CD4-positive, alpha-beta T cell treated with Interleukin-12 subunit alpha and Interleukin-12 subunit beta, for 1 hour (primary cell): ENCODE measurements around the gene PHF24.

ENCODE experiments used
- DNase-seq: peaks from one replicate; pipeline ENCODE4 v3.0.0-alpha.2; 2020

Gene PHF24

DNA sequence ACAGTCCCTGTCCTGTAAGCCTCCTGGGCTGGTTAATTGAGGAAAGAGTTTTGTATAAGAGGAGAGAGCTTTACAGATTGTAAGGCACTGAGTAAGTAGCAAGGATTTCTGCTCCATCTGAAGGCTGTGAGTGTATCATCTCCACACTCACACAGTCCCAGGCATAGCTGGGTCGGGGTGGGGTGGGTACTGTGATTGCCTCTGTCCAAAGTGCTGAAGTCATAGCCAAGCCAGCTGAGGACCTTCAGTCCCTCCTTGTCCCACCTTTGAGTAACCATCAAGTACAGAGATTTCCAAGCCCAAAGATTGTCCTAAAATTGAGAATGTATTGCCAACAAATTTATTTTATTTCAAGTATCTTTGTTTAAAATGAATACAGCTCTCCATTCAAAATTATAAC is 26.0 kb downstream of the PHF24 start:
- DNase-seq = peak; percentile 39

DNA sequence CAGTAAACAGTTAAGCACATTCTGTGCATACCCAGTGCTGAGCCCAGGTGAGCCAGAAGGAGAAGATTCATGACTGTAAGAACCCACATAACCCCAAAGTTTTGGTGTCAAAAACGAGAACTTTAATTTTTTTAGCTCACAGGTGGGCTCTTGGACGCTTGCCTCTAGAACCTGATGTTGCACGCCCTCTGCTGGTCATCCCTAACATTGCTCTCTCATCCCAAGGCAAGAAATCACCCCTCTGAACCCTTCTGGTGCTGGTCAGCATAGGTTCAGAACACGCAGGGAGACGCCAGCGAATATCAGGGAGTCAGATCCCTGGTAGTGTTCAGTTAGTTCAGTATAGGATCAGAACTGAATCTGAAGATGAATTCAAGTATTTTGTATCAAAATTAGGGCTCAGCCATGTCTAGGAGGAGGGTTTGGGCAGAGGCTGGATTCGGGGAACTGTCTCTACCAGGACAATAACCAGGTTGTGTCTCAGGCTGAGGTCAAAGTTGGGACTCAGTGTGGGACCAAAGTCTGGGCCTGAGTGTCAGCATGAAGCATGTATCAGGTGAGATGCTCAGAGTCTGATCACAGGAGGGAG is 27.3 kb downstream of the PHF24 start:
- peak; percentile 66 for DNase-seq

DNA sequence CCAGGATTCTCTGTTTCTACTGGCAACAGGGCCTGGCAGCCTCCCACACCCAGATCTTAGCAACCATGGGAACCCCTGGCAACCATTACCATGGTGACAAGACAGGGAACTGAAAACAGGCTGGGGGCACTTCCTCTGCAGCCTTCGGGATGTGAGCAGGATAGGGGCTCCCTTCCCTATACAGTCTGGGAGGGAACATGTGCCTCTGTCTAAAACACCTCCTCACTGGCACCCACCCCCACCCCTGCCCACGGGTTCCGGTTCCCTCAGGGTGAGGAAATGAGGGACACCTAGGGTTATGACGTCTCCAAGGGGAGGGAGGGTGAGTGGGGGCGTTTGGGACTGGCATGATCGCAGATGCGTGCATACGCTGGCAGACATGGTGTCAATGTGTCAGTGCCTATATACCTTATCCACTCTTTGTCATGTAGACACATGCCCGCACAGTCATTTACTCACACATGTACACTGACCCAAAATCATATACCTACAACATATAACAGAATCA is 28.5 kb downstream of the PHF24 start:
- DNase-seq = peak; percentile 74

- DNase-seq = no peak
Measured at GRCh38 chr9:34987160-34987901, 29.2 kb downstream of the PHF24 start.

- DNase-seq = peak; percentile 71
Measured at GRCh38 chr9:34988218-34989002, 30.3 kb downstream of the PHF24 start.

DNA sequence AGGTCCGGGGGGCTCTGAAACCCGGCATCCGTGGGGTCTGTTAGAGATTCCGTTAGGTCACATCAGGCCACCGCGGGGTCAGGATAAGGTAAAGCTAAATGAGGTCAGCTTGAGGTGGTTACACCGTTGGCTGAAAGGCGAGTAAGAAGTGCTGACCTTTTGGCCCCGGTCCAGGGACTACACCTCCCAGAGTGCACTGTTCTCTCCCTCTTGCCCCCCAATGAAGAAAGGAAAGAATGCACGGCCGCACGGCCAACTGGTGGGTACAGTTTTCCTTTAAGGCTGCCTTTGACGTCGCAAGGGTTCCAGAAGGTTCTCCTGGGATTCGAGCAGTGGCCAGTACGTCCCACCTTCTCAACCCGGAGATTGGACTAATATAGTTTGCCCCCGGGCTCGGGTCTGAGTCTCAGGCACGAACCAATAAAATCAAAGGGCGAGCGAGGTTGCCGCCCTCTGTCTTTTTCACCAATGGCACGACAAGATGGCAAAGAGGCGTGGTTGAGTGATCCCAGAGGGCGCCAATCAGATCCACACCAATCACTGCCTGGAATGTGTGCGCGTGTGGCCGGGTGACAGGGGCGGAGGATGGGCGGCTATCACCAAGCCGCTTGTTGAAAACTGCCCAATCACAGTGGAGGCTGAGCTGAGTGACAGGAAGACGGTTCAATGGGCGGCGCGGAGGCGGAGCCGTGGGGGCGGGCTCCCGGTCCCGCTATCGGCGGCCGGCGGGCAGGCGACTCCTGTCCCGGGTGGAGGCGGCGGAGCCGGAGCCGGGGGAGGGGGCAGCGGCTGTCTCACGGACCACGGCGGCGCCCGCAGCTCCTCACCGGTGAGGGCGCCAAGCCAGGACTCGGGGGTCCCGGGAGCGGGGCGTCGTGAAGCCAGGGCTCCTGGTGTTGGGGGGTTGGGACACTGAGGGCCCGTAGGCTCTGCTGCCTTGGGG is 31.2 kb downstream of the PHF24 start, which contains the start of gene DNAJB5:
Gene DNAJB5 (plus strand): TSS at position 743 of the 943 bp plus-strand sequence. CDS start 886 bp downstream, outside the sequence.
- DNase-seq = peak; percentile 99

DNA sequence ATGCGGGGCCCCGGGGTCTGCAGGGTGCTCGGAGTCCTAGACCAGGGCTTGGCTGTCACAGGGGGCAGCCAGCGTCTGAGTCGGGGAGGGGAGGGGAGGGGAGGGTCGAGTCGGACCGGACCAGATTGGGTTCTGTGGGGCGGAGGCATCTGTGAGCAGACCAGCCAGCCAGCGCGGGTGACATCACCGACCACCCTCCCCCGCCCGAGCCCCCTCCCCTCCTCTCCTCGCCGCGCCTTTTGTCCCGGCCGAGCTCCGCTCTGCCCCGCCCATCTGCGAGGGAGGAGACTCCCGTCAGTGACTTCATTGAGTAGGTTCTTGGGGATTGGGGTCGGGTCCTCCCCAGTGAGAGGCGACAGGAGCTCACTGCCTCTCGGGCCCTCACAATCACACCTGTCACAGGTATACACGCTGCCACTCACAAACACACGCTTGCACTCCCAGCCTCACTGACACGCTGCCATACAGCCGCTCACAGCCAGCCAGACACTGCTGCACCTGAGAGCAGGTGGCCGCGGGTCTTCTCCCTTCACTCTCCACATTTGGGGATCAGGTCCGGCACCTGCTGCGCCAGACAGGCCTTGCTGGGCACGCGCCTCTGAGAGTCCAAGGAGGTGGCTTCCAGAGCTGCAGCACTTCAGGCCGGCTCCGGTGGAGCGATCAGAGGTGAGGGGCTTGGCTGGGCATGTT is 32.0 kb downstream of the PHF24 start:
- DNase-seq = peak; percentile 47

GRCh38 chr9:34990908-34991606 is 33.0 kb downstream of the PHF24 start:
- DNase-seq = no peak

DNA sequence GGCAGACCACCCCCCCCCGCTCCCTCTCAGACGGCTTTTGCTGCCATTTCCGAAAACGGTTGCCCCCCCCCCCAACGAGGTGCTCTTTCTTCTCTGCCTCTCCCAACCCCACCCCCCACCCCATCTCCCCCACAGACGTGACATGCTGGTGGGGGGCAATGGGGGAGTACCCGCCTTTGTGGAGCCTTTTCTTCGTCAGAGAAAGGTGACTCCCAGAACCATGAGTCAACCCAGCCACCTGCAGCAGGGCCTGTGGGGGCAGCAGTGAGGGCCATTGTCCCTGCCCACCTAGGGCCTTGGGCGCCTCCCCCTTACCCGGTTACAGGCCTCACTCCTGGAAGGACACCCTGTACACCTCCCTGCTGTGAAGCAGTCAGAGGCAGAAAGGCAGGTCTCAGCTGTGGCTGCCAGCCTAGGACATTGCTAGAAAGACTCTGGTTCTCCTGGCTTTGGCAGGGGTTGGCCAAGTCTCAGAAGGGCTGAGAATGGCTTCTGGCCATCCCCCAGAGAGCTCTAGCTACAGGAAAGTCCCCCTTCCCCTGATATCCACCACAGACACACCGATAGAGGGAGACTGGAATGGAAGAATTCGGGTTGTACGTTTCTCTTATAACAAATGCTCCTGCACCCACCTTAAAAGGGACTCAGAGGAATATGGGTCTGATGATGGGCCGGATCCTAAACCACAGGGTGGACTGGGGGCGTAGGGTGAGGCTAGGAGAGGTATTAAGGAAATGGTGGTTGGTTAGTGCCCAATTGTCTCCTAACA is 33.7 kb downstream of the PHF24 start:
- peak; percentile 10 for DNase-seq

DNA sequence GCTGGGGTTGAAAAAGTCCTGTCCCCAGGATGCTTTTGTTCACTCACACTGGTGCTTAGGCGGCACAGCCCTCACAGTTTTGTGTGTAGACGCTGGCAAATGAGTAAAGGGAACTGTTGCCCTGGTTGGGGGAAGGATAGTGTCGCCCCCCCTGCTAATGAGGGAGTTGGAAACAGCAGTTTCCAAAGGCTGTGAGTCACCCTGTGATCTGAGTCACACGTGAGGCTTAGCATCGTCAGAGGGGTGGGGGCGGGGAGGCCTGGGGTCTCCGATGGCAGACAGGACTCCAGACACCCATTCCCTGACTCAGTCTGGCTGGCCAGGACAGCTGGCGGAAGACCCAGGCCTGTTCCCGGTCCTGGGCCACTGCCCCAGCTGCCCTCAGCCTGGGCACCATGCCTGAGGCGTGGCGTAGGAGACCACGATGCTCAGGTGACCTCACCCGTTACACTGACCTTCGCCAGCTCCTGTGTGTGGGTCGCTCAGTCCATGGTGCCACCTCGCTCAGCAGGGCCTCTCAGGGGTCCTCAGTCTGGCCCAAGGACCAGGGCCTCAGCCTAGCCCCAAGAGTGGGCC is 34.4 kb downstream of the PHF24 start:
- DNase-seq = peak; percentile 8

- no peak for DNase-seq
Measured at GRCh38 chr9:34993502-34994259, 35.6 kb downstream of the PHF24 start.

GRCh38 chr9:34994260-34994899 is 36.3 kb downstream of the PHF24 start:
- no peak for DNase-seq

- DNase-seq = no peak
Measured at GRCh38 chr9:34994900-34995669, 37.0 kb downstream of the PHF24 start.

DNA sequence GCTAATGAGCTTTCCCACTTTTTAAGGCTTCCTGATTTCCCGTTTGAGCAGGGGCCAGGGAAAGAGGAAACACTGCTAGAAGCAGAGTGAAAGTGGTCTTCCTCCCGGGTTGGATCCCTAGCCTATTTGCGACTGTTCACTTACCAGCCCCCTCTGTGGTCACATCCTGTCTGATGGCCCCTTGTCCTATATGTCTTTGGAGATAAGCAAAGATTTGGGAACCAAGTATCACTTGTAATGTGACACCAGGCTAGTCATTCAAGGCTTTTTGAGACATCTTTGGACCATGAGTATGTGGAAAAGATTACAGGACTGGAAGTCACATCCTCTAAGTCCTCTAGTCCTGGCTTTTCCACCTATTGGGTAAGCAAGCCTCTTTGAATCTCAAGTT is 37.6 kb downstream of the PHF24 start:
- no peak for DNase-seq

DNA sequence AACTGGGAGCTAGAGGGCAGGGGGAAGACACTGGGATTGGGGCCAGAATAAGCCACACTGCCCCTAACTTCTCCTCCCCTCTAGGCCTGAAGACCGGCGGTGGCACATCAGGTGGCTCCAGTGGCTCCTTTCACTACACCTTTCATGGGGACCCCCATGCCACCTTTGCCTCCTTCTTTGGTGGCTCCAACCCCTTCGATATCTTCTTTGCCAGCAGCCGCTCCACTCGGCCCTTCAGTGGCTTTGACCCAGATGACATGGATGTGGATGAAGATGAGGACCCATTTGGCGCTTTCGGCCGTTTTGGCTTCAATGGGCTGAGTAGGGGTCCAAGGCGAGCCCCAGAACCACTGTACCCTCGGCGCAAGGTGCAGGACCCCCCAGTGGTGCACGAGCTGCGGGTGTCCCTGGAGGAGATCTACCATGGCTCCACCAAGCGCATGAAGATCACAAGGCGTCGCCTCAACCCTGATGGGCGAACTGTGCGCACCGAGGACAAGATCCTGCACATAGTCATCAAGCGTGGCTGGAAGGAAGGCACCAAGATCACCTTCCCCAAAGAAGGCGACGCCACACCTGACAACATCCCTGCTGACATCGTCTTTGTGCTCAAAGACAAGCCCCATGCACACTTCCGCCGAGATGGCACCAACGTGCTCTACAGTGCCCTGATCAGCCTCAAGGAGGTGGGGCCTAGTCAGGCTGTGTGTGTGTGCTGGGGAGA is 38.3 kb downstream of the PHF24 start:
- DNase-seq = no peak

GRCh38 chr9:34996905-34997279 is 38.8 kb downstream of the PHF24 start:
- DNase-seq = no peak

- DNase-seq = no peak
Measured at GRCh38 chr9:34997379-34997781, 39.3 kb downstream of the PHF24 start.
